Stimulated activated CD8-positive, alpha-beta memory T cell treated with anti-CD3 and anti-CD28 coated beads, Interleukin-12 subunit alpha, Interleukin-12 subunit beta, amount 100 ng/mL, for 24 hours (primary cell): ENCODE measurements around the gene CELF4.

Source experiments
- DNase-seq: peaks from one replicate; pipeline ENCODE4 v3.0.0-alpha.2; 2020; ENCODE audit errors: extremely low read depth

Gene CELF4

DNA sequence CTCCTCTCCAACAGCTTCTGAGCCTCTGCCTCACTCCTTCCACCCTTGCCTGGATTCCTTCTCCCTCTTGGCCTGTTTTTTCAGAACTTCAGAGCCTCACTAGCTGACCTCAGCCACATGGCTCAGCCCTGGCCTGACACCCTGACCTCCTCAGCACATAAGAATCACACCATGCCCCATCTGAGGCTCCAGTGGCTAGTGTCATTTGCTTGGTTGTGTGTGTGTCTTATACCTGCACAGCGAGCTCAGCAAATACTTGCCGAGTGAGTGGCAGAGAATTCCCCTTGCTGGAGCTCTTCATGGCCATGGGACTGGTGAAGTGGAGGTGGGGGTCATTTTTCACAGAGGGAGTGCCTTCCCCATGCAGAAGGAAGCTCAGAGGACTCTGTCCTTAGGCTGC is 70.2 kb downstream of the CELF4 start:
- DNase-seq, result no peak

DNA sequence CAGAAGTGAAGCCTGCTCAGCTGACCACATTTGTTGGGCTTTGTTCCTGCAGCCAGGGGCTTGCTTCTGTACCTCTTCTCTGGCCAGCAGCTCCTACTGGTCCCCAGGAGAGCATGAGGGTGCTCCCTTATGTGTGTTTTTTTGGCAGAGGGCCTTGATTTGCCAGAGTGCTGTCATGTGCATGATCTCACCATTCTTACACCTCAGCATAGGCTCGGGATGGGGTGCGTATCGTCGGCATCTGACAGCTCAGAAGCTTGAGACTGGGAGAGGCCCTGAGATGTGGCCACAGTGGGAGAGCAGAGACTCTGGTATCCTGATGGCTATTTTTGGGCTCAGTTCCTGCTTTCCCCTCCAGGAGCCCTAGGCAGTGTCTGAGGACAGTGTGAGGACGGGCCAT is 71.2 kb downstream of the CELF4 start:
- no peak for DNase-seq

DNA sequence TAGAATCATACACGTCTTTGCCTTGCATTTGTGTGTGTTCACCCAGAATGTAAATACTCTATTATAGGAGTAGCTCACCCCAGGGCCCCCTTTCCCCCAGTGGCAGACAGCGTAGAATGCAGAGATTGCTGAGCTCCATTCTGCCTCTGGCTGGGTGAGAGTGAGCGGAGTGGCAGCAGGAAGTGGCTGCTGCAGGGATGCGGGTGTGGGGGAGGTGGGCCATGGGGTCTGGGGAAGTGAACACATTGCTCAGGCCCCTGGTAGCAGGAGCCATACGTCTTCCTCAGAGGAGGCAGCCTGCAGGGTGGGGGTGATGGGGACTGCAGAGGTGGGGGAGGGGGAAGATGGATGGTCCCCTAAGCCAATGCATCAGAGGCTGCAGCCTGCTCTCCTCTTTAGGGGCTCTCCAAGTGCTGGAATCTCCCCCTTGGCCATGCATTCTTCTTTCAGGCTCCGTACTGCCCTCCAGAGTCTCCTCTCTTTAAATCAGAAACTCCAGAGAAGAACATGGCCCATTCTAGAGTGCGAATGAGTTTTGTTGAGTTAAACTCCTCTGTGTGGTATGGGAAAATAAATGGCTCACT is 72.2 kb downstream of the CELF4 start:
- DNase-seq, result no peak

DNA sequence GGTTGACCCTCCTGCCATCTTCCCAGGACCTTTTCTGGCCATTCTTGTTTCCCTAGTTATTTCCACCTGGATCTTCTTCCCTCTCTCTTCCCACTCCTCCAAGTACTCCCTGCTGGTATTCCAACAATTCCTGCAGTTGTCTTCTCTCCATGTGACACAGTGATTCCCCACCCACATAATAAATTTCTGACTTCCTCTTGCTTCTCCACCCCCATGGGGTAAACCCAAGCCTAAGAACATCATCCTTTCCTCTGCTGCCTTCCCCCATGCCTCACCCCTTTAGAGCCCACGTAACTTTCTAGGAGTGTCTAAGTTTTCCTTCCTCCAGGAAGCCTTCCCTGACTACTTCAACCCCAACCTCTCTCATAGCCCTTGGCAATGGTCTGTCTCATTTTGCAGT is 72.6 kb downstream of the CELF4 start:
- no peak for DNase-seq

DNA sequence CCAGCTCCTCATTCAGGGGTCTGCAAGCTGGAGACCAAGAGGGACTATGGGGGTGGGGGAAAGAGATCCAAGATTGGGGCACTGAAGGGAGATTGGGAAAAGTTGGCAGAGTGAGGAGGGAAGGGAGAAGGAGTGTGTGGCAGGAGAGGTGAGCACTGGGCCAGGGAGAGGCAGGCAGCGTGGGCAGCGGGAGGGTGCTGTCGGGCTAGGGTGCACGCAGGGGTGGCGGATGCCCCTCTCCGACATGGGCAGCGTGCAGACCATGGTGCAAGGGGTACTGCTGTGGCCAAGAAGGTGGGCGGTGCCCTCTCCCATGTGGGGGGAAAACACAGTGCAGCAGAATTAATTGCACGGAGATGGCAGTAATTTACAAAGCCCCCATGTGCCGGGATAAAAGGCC is 74.1 kb downstream of the CELF4 start:
- no peak for DNase-seq

DNA sequence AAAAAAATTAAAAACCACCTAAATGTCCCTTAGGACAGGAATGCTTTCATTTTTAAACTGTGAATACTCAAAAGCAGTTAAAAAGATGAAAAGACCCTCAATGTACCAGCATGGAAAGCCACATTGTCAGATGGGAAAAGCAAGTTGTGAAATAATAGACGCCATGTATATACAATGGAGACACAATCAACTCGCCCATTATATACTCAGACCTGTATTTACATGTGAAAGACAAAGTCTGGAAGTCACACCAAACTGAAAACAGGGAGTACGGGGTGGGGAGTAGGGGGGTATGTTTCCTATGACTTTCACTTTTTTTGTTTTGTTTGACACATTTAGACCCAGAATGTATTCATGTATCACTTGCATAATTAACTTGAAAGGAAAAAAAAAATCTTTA is 75.6 kb downstream of the CELF4 start:
- DNase-seq, result no peak

DNA sequence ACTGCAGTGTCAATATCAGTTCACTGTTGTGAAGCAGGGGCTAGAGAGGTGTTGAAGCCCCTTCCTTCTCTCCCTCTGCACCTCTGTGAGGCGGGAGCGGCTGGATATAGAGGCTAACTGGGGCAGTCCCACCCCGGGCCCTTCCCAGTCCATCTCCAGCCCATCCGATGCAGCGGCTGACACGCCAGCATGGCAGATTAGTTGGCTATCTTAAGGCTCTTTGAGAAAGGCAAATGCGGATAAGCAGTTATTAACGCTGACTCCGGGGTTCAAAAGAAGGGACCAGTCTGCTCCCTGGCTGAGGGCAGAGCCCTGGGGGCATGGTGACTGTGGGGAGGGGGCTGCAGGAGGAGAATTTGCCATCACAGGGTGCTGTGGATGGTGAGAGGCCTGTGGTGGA is 76.6 kb downstream of the CELF4 start:
- no peak for DNase-seq

DNA sequence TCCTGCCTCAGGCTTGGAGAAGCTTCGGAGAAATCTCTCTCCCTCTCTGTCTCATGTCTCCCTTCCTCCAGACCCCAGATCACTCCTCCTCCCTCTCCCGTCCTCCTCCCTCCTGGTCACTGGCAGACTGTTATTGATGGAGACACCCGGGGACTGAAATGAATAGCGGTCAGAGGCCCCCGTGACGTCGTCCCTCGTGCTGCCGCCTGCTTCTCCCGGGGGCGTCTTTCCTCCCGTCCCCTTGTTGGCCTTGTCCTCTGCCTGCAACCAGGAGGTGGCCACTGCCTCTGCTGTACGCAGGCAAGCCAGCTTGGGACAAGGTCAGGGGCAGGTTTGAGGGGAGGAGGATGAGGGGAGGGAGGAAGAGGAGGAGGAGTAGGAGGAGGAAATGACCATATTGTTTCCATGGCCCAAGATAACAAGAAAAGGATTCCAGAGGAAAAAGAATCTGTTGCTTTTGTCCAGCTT is 78.2 kb downstream of the CELF4 start:
- DNase-seq, result no peak

DNA sequence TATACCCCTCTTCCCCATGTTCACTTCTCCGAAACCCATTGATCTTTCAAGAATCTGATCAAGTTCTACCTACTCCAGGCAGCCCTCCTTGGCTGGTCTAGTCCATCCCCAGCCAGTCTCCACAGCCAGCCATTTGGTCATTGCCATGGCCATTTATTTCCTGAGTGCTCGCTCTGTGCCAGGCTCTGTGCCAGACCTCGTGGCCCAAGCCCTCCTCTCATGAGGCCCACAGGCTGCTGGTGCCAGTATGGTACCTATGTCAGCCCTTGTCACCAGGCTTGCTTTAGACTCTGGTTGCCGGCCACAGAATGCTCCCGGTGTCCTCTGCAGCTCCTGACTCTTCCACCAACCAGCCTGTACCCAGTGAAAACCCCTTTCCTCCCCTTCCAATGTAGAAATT is 78.8 kb downstream of the CELF4 start:
- no peak for DNase-seq

DNA sequence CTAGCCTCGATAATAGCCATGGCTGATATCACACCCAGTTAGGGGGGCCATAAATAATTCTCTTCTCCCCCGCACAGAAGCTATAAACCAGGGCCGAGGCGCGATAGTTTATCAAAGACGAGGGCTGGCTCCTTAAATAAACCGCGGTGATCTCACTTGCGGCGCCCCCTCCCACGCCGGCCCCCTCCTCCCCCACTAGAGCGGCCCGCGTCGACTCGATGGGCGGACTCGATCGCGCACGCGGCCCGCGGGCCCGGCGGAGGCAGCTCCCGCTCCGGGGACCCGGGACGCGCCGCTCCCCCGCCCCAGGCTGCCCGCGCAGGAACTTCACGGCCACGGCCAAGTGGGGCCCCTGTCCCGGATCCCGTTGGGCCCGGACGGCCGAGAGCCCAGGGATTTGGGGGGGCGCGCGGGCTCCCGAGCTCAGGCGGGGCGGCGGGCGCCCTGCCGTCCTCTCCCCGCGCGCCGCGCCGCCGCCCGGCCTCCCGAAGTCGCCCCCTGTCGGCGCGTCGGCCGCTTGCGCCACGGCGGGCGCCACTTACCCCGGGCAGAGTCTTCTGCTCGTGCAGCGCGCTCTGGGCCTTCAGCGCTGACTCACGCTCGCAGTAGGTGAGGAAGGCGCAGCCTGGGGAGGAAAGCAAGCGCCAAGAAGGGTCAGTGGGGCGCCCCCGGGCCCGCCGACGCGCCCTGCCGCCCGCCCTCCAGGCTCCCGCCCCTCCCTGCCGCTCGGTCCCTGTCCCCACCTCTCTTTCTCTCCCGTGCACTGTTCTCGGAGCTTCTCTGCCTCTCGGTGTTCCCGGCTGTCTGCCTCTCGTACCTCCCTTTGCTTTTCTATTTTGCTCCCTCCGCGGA is 80.4 kb downstream of the CELF4 start:
- no peak for DNase-seq

DNA sequence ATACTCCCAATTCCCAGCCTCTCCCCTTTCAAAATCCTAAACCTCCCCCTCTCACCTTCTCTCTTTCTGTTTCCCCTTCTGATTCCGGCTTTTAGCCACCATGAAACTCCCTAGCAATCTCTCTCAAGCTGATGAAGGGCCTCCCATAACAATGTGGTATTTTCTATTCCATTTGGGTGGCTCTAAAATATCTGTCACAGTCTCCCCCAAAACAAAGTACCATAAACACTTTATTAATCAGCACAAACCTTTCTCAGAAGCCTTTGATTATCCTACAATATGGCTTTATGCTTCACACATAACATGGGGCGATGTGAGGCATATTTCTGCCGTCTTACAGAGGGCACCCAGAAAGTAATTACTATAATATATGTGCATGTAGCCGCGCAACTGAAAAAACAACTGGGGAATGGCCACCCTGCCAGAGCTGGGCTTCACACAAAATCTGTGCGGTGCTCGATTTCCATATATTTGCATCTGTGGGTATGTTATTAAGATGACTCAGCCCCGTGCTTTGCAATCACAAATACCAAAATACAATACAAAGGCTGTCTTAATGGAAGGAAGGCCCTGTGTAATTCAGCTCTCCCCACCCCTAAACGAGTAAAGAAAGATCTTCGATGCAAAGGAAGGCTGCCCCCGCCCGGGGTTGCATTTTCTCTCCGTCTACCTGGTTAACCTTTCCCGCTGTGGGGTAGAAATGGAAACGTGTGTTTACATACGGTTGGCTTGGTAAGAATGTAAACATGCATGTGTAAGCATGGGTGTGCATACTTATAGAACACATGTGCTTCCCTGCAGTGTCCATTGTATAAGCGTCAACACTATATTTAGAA is 81.4 kb downstream of the CELF4 start:
- no peak for DNase-seq

DNA sequence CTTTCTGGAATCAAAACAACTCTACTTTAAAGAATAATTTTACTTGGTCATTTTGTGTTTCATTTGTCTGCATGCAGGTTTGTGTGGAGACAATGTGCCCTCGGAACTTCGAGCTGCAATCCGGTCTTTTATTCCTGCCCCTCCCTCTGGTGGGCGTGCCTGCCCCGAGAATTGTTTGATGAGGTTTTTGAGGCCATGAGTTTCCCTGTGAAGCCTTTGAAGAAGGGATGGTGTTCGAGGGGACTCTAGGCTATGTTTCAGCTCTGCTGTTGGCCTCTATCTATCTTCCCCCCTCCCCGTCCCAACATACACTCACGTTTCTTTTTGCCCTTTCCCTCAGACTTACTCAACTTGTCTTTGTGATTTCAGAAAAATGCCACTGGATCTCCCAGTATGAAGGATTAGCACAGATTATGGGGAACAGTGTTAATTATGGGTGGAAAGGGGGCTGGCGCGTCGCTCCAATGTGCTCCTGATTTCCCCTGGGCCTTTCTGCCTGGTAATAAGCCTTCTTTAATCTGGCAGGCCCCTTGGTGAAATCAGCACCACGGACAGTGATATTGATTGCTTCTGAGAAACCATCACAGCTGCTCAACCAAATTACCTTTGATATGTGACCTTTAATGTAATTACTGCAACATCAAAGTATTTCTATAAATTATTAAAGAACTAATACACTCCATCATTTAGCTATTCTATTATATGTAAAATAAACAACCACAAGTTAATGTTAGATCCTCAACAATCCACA is 82.2 kb downstream of the CELF4 start:
- DNase-seq, result no peak

DNA sequence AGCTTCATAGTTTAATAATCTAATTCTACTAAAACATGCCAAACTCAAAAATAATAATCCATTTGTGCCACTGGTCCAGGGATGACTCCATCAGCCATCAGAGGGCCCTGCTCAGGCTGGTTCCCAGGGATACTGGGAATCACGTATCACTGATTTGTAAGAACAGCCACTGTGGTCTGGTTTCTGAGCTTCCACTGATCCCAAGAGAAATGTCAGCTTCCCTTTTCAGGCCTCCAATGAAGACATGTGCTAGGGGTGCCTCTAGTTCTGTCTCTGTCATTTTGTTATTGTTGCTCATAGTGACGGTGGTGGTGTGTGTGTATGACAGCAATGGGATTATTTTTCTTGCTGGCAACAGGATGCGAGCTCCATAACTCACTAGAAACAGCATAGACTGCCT is 83.2 kb downstream of the CELF4 start:
- DNase-seq, result no peak

DNA sequence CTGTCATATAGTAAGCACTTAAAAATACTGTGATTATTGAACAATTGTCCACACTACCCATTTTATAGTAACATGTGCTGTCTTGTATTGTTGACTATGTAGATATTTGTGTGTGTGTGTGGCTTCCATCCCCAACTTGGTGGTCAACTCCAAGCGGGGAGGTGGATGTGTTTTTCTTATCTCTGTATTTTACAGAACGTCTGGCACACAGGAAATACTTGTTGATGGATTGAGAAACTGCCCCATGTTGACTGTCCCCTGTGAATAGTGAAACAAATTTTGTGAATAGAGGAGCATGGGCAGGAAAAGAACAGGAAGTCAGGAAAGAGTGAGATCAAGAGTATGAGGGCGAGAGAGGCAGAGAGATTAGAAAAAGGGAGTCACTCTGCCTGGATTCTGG is 83.6 kb downstream of the CELF4 start:
- DNase-seq, result no peak

DNA sequence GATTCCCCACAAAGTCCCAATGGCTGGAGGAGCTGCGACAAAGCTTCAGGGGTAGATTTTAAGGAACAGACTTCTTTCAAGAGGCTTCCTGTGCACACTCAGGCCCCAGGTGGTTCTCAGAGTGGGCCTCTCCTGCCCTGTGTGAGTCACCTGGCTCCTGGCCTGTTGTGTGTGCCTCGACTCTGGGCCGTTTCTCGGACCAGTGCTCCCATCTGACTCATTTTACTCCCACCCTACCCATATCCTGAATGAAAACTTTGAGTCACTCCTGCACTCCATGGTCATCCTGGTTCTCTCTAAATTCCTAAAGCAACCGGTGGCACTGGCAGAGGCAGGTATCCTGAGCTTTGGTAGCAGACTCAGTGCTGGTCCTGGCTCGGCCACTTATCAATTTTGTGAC is 84.1 kb downstream of the CELF4 start:
- no peak for DNase-seq

DNA sequence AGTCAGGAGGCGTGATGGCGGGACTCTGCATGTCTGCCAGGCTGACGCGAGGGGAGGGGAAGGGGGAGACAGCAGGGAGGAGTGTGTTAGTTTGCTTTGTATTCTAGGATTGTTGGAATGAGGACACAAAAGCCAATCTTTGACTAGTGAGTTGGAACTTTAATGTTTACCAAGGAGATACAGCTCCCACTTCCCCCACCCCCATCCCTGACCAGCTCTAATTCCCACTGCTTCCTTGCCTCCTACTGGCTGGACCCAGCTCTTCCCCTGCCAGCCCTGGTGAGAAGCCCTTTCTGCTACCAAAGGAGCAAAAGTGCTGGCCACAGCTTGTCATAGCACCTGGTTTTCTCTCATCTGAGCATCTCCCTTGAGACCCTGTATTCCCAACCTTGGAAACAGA is 84.5 kb downstream of the CELF4 start:
- no peak for DNase-seq

DNA sequence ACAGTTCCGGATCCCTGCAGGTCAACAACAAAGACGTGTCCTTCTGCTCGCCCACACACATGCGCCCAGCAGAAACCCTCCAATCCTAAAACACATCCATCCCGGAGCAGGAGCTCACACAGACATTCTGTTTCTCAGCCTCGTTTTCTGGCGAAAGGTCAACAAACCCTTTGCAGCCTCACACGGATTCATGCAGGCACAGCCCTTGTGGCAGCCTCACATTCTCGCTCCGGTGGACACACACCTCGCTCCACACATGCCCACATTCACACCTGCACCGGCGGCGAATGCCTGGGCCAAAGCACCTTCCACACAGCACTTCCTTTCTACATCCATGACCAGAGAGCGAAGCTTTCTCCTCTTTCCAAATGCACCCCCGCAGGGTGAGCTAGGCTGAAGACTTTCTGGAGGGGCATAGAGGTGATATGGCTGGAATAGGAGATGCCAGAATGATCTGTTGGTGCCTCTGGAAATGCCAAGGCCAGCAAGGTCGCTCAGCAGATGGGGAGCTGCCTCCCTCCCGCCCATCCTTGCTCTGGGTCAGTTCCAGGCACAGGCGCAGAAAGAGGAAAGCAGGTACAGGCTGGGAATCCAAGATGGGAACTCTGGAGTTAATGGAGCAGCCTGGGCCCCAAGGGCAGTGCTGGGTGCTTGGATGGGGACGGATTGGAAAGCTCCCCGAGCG is 88.8 kb downstream of the CELF4 start:
- no peak for DNase-seq

DNA sequence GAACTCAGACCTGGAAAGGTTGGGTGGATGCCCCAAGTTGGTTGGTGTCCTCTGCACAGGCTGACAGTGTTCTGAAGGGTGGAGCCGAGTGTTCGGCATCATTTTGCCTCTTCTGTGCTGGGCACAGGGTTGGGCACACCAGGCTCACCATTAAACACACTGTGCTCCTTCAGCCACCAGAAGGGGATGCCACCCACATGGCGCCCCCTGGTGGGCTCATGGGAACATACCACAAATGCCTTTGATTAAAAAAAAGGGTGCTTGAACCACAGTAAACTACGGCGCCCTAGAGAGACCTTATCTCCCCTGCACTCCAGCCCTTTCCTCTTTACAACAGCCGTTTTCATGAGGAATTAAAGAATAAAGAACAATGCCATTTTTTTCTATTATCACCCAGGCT is 89.4 kb downstream of the CELF4 start:
- no peak for DNase-seq

DNA sequence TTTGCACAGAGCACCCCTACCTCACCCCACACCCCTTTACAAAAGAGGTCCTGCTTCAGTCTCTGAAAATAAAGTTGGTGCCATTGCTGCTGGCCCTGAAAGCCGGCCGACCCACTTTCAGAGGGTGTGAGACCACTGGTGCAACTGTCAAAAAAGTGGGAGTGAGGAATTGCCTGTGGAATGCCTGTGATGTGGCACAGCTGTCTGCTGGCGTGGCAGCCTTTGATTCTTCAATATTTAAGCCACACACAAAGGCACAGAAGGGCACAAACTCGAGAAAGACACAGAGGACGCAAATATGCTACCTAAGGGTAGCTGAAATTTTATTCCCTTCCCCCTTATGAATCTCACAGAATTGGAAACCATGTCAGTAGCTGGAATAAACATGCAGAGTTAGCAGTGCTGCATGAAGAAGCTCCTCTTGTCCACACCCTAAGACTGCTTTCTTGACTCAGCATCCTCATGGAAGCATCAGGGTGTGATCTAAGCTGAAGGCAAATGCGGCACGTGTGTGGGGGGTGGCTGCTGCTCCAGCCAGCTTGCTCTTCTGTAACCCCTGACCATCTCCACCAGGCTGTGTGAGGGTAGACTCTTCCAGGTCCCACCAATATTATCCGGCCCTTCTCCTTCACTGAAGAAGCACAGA is 92.3 kb downstream of the CELF4 start:
- no peak for DNase-seq

DNA sequence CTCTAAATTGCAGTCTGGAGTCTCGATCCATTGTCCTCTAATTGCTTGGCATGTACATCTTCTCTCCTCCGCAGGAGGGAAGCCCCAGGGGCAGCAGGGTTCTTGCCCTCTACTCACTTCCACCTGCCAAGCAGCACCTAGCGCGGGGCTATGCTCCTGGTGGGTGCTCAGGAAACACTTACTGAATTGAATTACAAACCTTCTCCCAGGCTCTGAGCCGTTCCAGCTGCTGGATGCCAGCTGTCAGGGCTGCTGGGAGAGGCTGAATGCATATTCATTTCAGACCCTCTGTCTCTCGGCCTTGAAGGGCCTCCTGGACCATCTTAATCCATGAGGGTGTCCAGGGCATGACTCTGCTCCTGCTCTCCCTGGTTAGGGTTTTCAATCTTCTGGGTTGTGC is 94.0 kb downstream of the CELF4 start:
- no peak for DNase-seq

DNA sequence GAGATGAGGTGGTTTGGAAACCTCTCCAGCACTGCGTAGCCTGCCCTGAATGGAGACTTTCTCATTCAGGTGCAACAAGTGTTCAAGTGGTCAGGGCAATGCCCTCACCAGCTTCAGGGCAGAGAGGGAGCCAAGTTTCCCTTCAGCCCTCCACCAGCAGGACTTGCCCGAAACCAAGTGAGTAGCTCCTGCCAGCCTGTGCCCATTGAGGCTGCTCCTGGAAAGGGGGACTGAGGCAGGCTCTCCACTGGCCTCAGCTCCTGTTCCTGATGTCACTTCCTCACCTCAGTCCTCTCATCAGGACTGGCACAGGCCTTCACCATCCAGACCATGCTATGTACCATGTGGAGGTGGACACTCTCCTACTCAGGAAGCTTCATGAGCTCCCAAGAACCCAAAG is 94.6 kb downstream of the CELF4 start:
- no peak for DNase-seq
